ENCODE measurements around the gene DCTN5. TPM values are rescaled to one million over a fixed set of nuclear protein-coding genes. Genes with fewer than 3 reads are reported as not detected.

DCTN5 gene
- total RNA-seq, 1 experiment from 2014 or later, result 84.8 TPM

DNA sequence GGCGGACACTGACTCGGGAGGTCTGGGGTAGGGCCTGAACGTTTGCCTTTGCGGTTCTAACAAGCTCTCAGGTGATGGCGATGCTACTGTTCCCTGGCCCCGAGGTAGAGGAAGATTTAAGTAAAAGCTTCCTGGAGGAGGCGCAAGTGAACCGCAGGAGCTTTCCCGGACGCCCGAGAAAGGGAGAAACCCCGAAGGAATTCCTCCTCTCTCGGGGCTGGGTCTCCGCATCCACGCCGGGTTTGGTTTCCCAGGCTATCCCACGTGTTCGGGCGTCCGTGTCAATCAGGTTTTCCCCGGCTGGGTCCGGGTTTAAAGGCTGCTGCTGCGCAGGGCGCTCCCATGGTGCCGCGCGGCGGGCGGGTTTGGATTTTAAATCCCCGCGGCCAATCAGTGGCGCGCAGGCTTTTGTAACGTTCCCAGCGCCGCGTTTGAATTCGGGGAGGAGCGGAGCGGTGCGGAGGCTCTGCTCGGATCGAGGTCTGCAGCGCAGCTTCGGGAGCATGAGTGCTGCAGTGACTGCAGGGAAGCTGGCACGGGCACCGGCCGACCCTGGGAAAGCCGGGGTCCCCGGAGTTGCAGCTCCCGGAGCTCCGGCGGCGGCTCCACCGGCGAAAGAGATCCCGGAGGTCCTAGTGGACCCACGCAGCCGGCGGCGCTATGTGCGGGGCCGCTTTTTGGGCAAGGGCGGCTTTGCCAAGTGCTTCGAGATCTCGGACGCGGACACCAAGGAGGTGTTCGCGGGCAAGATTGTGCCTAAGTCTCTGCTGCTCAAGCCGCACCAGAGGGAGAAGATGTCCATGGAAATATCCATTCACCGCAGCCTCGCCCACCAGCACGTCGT is 37.4 kb downstream of the DCTN5 start, which contains the start of gene PLK1:
Gene PLK1 (plus strand): TSS at position 460 of the 844 bp plus-strand sequence. CDS start 44 bp downstream, at position 504.
- BruUV-seq (replicated peaks), result TSS peak; percentile 48
- Histone ChIP-seq H3K4me3 (peak within 1 kb of the TSS; percentile 94), H3K4me1 (replicated peaks; ENCODE audit: insufficient read depth) (peaks cover 27% of the 10 kb centered on the region), H3K4me2 (peak within 1 kb of the TSS; percentile 97), H3K9me3 (ENCODE audit: insufficient read depth, low read depth) (no peaks in the 10 kb centered on the region), H3K36me3 (ENCODE audit: low read depth) (peaks cover 22% of the 10 kb centered on the region), H3K9me2 (ENCODE audit: insufficient read depth) (no peaks in the 10 kb centered on the region), H2AFZ (peak within 1 kb of the TSS; percentile 70), H3K79me2 (ENCODE audit: low read depth) (peaks cover 43% of the 10 kb centered on the region), H3K27ac (no peak within 1 kb of the TSS; the same call in 1 of the 2 replicates), H4K20me1 (ENCODE audit: insufficient read depth) (peaks cover 14% of the 10 kb centered on the region; the same call in 1 of the 2 replicates), H3F3A (ENCODE audit: insufficient read depth, low read depth) (peaks cover 16% of the 10 kb centered on the region; the same call in 1 of the 2 replicates), H3K27me3 (ENCODE audit: insufficient read depth, low read depth) (no peaks in the 10 kb centered on the region)
- ChIA-PET CTCF (interaction anchor here (0.6 to 1.4 kb wide), 6 partner anchors 47 to 847 kb away, joined by 3 to 8 read pairs (median 4); no protein-coding TSS in a partner anchor), POLR2A (ENCODE audit: unreplicated experiment) (interaction anchor here (0.6 to 0.9 kb wide), 3 partner anchors 9 to 29 kb away, joined by 3 to 25 read pairs (median 11); no protein-coding TSS in a partner anchor)
- peak; percentile 71 to 90 for DNase-seq
- TF ChIP-seq, protein P1, sequence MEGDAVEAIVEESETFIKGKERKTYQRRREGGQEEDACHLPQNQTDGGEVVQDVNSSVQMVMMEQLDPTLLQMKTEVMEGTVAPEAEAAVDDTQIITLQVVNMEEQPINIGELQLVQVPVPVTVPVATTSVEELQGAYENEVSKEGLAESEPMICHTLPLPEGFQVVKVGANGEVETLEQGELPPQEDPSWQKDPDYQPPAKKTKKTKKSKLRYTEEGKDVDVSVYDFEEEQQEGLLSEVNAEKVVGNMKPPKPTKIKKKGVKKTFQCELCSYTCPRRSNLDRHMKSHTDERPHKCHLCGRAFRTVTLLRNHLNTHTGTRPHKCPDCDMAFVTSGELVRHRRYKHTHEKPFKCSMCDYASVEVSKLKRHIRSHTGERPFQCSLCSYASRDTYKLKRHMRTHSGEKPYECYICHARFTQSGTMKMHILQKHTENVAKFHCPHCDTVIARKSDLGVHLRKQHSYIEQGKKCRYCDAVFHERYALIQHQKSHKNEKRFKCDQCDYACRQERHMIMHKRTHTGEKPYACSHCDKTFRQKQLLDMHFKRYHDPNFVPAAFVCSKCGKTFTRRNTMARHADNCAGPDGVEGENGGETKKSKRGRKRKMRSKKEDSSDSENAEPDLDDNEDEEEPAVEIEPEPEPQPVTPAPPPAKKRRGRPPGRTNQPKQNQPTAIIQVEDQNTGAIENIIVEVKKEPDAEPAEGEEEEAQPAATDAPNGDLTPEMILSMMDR (conservative IDR thresholded peaks at IDR 0.05), result peak; percentile 60
- TF ChIP-seq EZH2 (IDR thresholded peaks at IDR 0.05; ENCODE audit: low read depth), result no peak
- intact Hi-C loops (cut with micrococcal nuclease; ENCODE audit: unreplicated experiment), result loop anchor here (2.0 to 5.0 kb wide), 2 partner anchors 50 to 359 kb away; no protein-coding TSS in a partner anchor

DNA sequence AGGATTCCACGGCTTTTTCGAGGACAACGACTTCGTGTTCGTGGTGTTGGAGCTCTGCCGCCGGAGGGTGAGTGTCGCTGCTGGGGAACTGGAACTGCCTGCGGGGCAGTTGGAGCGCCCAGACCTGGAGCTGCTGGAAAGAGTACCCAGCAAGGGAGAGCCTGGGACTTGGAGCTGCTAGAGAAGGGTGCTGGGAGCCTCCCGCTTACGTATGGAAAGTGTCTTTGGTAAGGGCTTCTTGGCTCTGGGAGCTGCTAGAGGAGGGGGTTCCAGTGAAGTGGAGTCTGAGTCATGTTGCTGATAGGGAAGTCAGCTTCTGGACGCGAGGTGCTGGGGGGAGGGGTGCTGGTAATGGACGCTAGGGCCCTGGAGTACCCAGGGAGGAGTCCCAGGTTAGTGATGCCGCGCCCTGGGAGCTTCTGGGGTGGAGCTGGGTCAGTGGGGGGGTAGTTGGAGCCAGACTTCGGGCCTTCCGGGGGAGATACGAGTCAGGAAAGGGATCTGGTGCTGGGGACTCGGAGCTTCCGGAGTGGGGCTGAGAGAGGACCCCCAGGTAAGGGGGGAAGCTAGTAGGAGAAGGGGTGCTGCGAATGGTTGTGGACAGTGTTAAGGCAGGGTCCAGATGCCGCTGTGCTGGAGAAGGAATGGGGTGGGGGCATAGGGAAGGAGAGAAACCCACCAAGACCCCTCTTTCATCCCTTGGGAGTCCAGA is 38.2 kb downstream of the DCTN5 start:
- TF ChIP-seq EZH2 (IDR thresholded peaks at IDR 0.05; ENCODE audit: low read depth), result no peak
- TF ChIP-seq, protein P1 (conservative IDR thresholded peaks at IDR 0.05), result no peak
- Histone ChIP-seq H4K20me1 (ENCODE audit: insufficient read depth) (peaks cover 14% of the 10 kb centered on the region; the same call in 1 of the 2 replicates), H3F3A (ENCODE audit: insufficient read depth, low read depth) (peaks cover 16% of the 10 kb centered on the region; the same call in 1 of the 2 replicates)

DNA sequence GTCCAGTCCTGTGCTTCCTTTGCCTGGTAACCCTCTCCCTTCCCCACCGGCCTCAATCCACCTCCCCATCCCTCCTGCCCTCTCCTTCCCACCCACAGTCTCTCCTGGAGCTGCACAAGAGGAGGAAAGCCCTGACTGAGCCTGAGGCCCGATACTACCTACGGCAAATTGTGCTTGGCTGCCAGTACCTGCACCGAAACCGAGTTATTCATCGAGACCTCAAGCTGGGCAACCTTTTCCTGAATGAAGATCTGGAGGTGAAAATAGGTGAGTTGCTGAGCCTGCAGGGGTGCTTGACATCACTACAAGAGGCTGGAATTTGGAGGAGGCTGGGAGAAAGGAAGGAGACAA is 38.7 kb downstream of the DCTN5 start:
- Histone ChIP-seq H3K36me3 (ENCODE audit: low read depth) (peaks cover 31% of the 10 kb centered on the region), H2AFZ (peak overlapping the region; percentile 70), H3K4me2 (peak overlapping the region; percentile 97), H3K4me3 (peak overlapping the region; percentile 94), H3K9me2 (ENCODE audit: insufficient read depth) (no peaks in the 10 kb centered on the region), H3K9me3 (ENCODE audit: insufficient read depth, low read depth) (no peaks in the 10 kb centered on the region), H3K4me1 (replicated peaks; ENCODE audit: insufficient read depth) (peaks cover 27% of the 10 kb centered on the region), H3K79me2 (ENCODE audit: low read depth) (peaks cover 53% of the 10 kb centered on the region), H4K20me1 (ENCODE audit: insufficient read depth) (peaks cover 14% of the 10 kb centered on the region; the same call in 1 of the 2 replicates), H3K27ac (no peak overlapping the region), H3F3A (ENCODE audit: insufficient read depth, low read depth) (peaks cover 16% of the 10 kb centered on the region; the same call in 1 of the 2 replicates), H3K27me3 (ENCODE audit: insufficient read depth, low read depth) (no peaks in the 10 kb centered on the region)
- no peak for TF ChIP-seq EZH2 (IDR thresholded peaks at IDR 0.05; ENCODE audit: low read depth)
- TF ChIP-seq, protein P1 (conservative IDR thresholded peaks at IDR 0.05), result no peak
- no TSS peak for BruUV-seq (replicated peaks)
- ChIA-PET CTCF (no interaction called here), POLR2A (ENCODE audit: unreplicated experiment) (interaction anchor here (0.5 kb wide), 1 partner anchor 46 kb away, joined by 4 read pairs; no protein-coding TSS in a partner anchor)
- intact Hi-C loops (cut with micrococcal nuclease; ENCODE audit: unreplicated experiment), result loop anchor here (2.0 to 5.0 kb wide), 2 partner anchors 49 to 357 kb away; no protein-coding TSS in a partner anchor
- DNase-seq, result no peak

More for the DNA sequence above, 38.2 kb downstream of the DCTN5 start:
- no TSS peak for BruUV-seq (replicated peaks)
- Histone ChIP-seq H3K9me2 (ENCODE audit: insufficient read depth) (no peaks in the 10 kb centered on the region), H3K4me2 (peak overlapping the region; percentile 97), H3K27ac (no peak overlapping the region; the same call in 1 of the 2 replicates), H3K4me1 (replicated peaks; ENCODE audit: insufficient read depth) (peaks cover 27% of the 10 kb centered on the region), H3K9me3 (ENCODE audit: insufficient read depth, low read depth) (no peaks in the 10 kb centered on the region), H3K79me2 (ENCODE audit: low read depth) (peaks cover 51% of the 10 kb centered on the region), H2AFZ (peak overlapping the region; percentile 70), H3K4me3 (peak overlapping the region; percentile 94), H3K36me3 (ENCODE audit: low read depth) (peaks cover 29% of the 10 kb centered on the region), H3K27me3 (ENCODE audit: insufficient read depth, low read depth) (no peaks in the 10 kb centered on the region)
- DNase-seq, result peak in 1 of 2 experiments; percentile 62
- intact Hi-C loops (cut with micrococcal nuclease; ENCODE audit: unreplicated experiment), result loop anchor here (2.0 to 5.0 kb wide), 2 partner anchors 49 to 358 kb away; no protein-coding TSS in a partner anchor
- POLR2A ChIA-PET (ENCODE audit: unreplicated experiment), result interaction anchor here (0.5 to 0.9 kb wide), 4 partner anchors 10 to 45 kb away, joined by 3 to 25 read pairs (median 8); no protein-coding TSS in a partner anchor
- CTCF ChIA-PET, result interaction anchor here (0.6 to 1.2 kb wide), 5 partner anchors 91 to 847 kb away, joined by 3 to 8 read pairs (median 4); no protein-coding TSS in a partner anchor
